ENCODE results near the gene GFER.

- TF ChIP-seq TAF1 (conservative IDR thresholded peaks at IDR 0.05) (no peak), YY1 (IDR thresholded peaks at IDR 0.05) (no peak), CTCF (IDR thresholded peaks at IDR 0.05; ENCODE audit: low read depth, low read length, missing input control) (no peak), RXRA (IDR thresholded peaks at IDR 0.05) (no peak)
Observed at GRCh38 chr16:1968146-1968953, 15.6 kb upstream of the GFER start.
